Endothelial cell of umbilical vein (primary cell): ENCODE data around the gene SNCB. TPM values are rescaled to one million over a fixed set of nuclear protein-coding genes. Genes with fewer than 3 reads are reported as not detected.

Experiments used
- BruUV-seq: library from RNA; stranded (reverse); fragments of 400-500 nt; replicated peaks from 2 replicates; lab custom pipeline; 2021; lab: Mats Ljungman, UMichigan
- CTCF ChIA-PET: fragments of 300-600, 350-600 bp; sonication (Branson Sonifier 250); formaldehyde crosslinking; loops from one replicate; lab custom pipeline; 2021; ENCODE audit warnings: antibody characterized with exemption, inconsistent platforms; lab: Charles Lee
- POLR2A ChIA-PET: fragments of 300-600, 350-600 bp; sonication (Branson Sonifier 250); formaldehyde crosslinking; loops from one replicate; lab custom pipeline; 2021; ENCODE audit warnings: antibody characterized with exemption, inconsistent platforms; lab: Charles Lee
- DNase-seq: peaks from one replicate; pipeline ENCODE4 v3.0.0-alpha.2; 2011; ENCODE audit warnings: low read depth, low spot score
- FAIRE-seq: peaks from 2 replicates; lab custom pipeline; 2011; peaks lifted over from hg19 to GRCh38; lab: Jason Lieb, UNC
- H2AFZ ChIP-seq: 2 replicates; pipeline ENCODE4 v1.6.0; 2012; ENCODE audit warnings: low read depth, low read length, control low read depth, inconsistent platforms
- H3K27ac ChIP-seq: 2 replicates; pipeline ENCODE4 v1.5.1; 2011; ENCODE audit warnings: low read depth, mild to moderate bottlenecking, control low read depth, low read length, moderate library complexity; ENCODE audit not compliant: insufficient read depth
- H3K27me3 ChIP-seq, 2 experiments: 2 replicates each; pipeline versions ENCODE4 v1.6.0 to v1.6.1; 2011; ENCODE audit warnings: low read length in 2 of 2, mixed read lengths in 1 of 2; ENCODE audit not compliant: control insufficient read depth in 2 of 2, insufficient read depth in 2 of 2
- H3K36me3 ChIP-seq, 2 experiments: 2 replicates in 1 of 2; 3 replicates in 1 of 2; pipeline ENCODE4 v1.5.1; 2011; ENCODE audit warnings: low read length in 2 of 2, mild to moderate bottlenecking in 1 of 2, moderate library complexity in 1 of 2; ENCODE audit not compliant: control insufficient read depth in 2 of 2, insufficient read depth in 2 of 2; ENCODE audit errors: extremely low read depth in 1 of 2
- H3K4me1 ChIP-seq: 3 replicates; pipeline ENCODE4 v1.5.1; 2011; ENCODE audit warnings: mild to moderate bottlenecking, low read length; ENCODE audit not compliant: control insufficient read depth, insufficient read depth; ENCODE audit errors: extremely low read depth
- H3K4me2 ChIP-seq: 2 replicates; pipeline ENCODE4 v1.6.1; 2011; ENCODE audit warnings: low read length, control low read depth, mixed read lengths; ENCODE audit not compliant: insufficient read depth
- H3K4me3 ChIP-seq, 3 experiments: fragments of 200-600 bp in 1 of 3; sonication (generic), shearing (Covaris generic) in 1 of 3; replicated peaks in 1 of 3; 2 replicates each; pipeline ENCODE4 v1.5.1; 2011 to 2016; ENCODE audit warnings: control low read depth in 3 of 3, low read length in 3 of 3, mild to moderate bottlenecking in 2 of 3, inconsistent platforms in 1 of 3, low read depth in 1 of 3, moderate library complexity in 1 of 3; ENCODE audit not compliant: insufficient read depth in 1 of 3
- H3K79me2 ChIP-seq: 2 replicates; pipeline ENCODE4 v1.6.0; 2012; ENCODE audit warnings: low read length, inconsistent platforms; ENCODE audit not compliant: control insufficient read depth, insufficient read depth
- H3K9ac ChIP-seq: replicated peaks from 2 replicates; pipeline ENCODE3; 2011; ENCODE audit warnings: low read length, control low read depth; ENCODE audit not compliant: insufficient read depth; ENCODE audit errors: extremely low read depth
- H3K9me1 ChIP-seq: replicated peaks from 3 replicates; pipeline ENCODE4 v1.6.0; 2011; ENCODE audit warnings: mild to moderate bottlenecking, low read length; ENCODE audit not compliant: control insufficient read depth, insufficient read depth; ENCODE audit errors: extremely low read depth
- H3K9me3 ChIP-seq: replicated peaks from 2 replicates; pipeline ENCODE4 v1.5.1; 2012; ENCODE audit warnings: low read length, inconsistent platforms; ENCODE audit not compliant: control insufficient read depth, insufficient read depth
- H4K20me1 ChIP-seq: replicated peaks from 2 replicates; pipeline ENCODE3; 2011; ENCODE audit warnings: mild to moderate bottlenecking, low read length; ENCODE audit not compliant: control insufficient read depth, insufficient read depth; ENCODE audit errors: extremely low read depth
- EZH2 ChIP-seq: IDR thresholded peaks from 2 replicates; pipeline ENCODE4 v1.6.1; 2012; ENCODE audit warnings: borderline replicate concordance, low read depth, mild to moderate bottlenecking, moderate library complexity, low read length, inconsistent platforms; ENCODE audit not compliant: severe bottlenecking
- FOS ChIP-seq: IDR thresholded peaks from 2 replicates; pipeline ENCODE4 v1.6.1; 2011; ENCODE audit warnings: mild to moderate bottlenecking, low read length, moderate library complexity, borderline replicate concordance; ENCODE audit not compliant: insufficient read depth
- GATA2 ChIP-seq: IDR thresholded peaks from 2 replicates; pipeline ENCODE4 v1.7.0; 2011; ENCODE audit warnings: low read depth, mild to moderate bottlenecking, moderate library complexity, mixed read lengths, low read length; ENCODE audit not compliant: insufficient read length, insufficient read depth
- JUN ChIP-seq: IDR thresholded peaks from 2 replicates; pipeline ENCODE4 v1.6.1; 2011; ENCODE audit warnings: borderline replicate concordance, low read depth; ENCODE audit not compliant: insufficient read length, insufficient read depth
- MYC ChIP-seq: IDR thresholded peaks from one replicate; pipeline ENCODE4 v1.6.1; 2011; ENCODE audit warnings: mild to moderate bottlenecking, low read depth, low read length
- POLR2A ChIP-seq: IDR thresholded peaks from 2 replicates; pipeline ENCODE4 v1.6.1; 2012; ENCODE audit warnings: low read depth, mild to moderate bottlenecking, control low read depth, low read length
- POLR2AphosphoS5 ChIP-seq: IDR thresholded peaks from 2 replicates; pipeline ENCODE4 v1.6.1; 2012; ENCODE audit warnings: low read depth, mild to moderate bottlenecking, control low read depth, low read length, moderate library complexity; ENCODE audit not compliant: insufficient read depth
- dilution Hi-C: fragments of 300-500 bp; cut with MboI; formaldehyde crosslinking; loops from one replicate; pipeline ENCODE4 v1.15.0; 2019; ENCODE audit warnings: low sequenced_read_pairs; ENCODE audit not compliant: extremely low pct_ligation_motif_present
- intact Hi-C: fragments of 100-400 bp; cut with micrococcal nuclease; formaldehyde crosslinking; loops from one replicate; pipeline ENCODE4 v1.10.0; 2022
- polyA plus RNA-seq, 4 experiments: library from polyadenylated mRNA; depleted of rRNA in 3 of 4; stranded (reverse) in 3 of 4; unstranded in 1 of 4; fragments of >200 nt; gene quantifications; 2 replicates each; pipeline versions ENCODE4 v1.2.1 to v1.2.3, GENCODE V29; 2011 to 2012; ENCODE audit warnings: missing spikeins in 1 of 4
- total RNA-seq: library from RNA; stranded (reverse); gene quantifications from 2 replicates; pipeline ENCODE4 v1.2.3, GENCODE V29; 2021
- TF ChIP-seq, protein P1 (sequence below): IDR thresholded peaks from 2 replicates; pipeline ENCODE4 v1.6.1; 2011; ENCODE audit not compliant: insufficient read depth, insufficient read length
- TF ChIP-seq, protein P2 (sequence below), 2 donors: IDR thresholded peaks; 1 replicate in 1 of 2; 2 replicates in 1 of 2; pipeline ENCODE4 v1.5.1; 2011; ENCODE audit warnings: low read length in 2 of 2, mild to moderate bottlenecking in 2 of 2, moderate library complexity in 2 of 2, control low read depth in 1 of 2, inconsistent platforms in 1 of 2, low read depth in 1 of 2; ENCODE audit not compliant: insufficient read depth in 1 of 2; ENCODE audit errors: extremely low read depth in 1 of 2

Gene SNCB
- total and polyA plus RNA-seq, 2 donors (not counting 3 experiments of a cell fraction or from before 2014, with no cell fraction given), result 0.08 TPM; not detected in 1

DNA sequence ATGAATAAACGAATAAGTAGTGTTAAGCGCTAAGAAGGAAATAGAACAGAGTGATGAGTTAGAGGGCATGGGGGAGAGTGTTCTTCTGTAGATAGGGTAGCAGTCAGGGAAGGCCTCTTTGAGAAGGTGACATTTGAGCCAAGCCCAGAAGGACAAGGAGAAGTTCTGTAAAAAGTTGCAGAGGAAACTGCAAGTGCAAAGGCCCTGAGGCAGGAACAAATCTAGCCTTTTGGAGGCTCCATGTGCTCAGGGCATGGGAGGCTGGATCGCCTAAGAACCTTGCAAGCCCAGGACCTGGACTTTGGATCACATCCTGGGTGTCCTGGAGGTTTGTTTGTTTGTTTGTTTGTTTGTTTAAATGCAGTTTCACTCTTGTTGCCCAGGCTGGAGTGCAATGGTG is 8.1 kb upstream of the SNCB start:
- Histone ChIP-seq H3K27ac (no peak overlapping the region), H3K9me3 (no peaks in the 10 kb centered on the region), H3K4me3 (no peak overlapping the region), H3K79me2 (no peaks in the 10 kb centered on the region), H3K36me3 (no peaks in the 10 kb centered on the region), H3K9me1 (no peaks in the 10 kb centered on the region), H3K4me2 (no peak overlapping the region), H3K9ac (no peak overlapping the region), H3K27me3 (peaks cover 14 to 22% of the 10 kb centered on the region in 2 experiments), H4K20me1 (no peaks in the 10 kb centered on the region), H2AFZ (no peak overlapping the region), H3K4me1 (no peaks in the 10 kb centered on the region)
- POLR2A ChIA-PET, result no interaction called here
- DNase-seq, result no peak
- intact Hi-C loops (no loop called here), dilution Hi-C loops (no loop called here)
- CTCF ChIA-PET, result interaction anchor here (1.6 to 2.0 kb wide), 2 partner anchors 13 to 22 kb away, joined by 3 to 9 read pairs; no protein-coding TSS in a partner anchor
- TF ChIP-seq POLR2AphosphoS5, result no peak
- no peak for TF ChIP-seq FOS
- TF ChIP-seq, protein P1, sequence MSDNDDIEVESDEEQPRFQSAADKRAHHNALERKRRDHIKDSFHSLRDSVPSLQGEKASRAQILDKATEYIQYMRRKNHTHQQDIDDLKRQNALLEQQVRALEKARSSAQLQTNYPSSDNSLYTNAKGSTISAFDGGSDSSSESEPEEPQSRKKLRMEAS, result no peak
- TF ChIP-seq, protein P2, sequence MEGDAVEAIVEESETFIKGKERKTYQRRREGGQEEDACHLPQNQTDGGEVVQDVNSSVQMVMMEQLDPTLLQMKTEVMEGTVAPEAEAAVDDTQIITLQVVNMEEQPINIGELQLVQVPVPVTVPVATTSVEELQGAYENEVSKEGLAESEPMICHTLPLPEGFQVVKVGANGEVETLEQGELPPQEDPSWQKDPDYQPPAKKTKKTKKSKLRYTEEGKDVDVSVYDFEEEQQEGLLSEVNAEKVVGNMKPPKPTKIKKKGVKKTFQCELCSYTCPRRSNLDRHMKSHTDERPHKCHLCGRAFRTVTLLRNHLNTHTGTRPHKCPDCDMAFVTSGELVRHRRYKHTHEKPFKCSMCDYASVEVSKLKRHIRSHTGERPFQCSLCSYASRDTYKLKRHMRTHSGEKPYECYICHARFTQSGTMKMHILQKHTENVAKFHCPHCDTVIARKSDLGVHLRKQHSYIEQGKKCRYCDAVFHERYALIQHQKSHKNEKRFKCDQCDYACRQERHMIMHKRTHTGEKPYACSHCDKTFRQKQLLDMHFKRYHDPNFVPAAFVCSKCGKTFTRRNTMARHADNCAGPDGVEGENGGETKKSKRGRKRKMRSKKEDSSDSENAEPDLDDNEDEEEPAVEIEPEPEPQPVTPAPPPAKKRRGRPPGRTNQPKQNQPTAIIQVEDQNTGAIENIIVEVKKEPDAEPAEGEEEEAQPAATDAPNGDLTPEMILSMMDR (IDR thresholded peaks at IDR 0.05; ENCODE audit: extremely low read depth in 1 of 2, insufficient read depth in 1 of 2, low read depth in 1 of 2, low read length in 2 of 2), result no peak
- TF ChIP-seq JUN, result no peak
- no peak for TF ChIP-seq GATA2
- no peak for TF ChIP-seq POLR2A
- TF ChIP-seq MYC, result no peak
- TF ChIP-seq EZH2, result no peak
- no peak for FAIRE-seq
- BruUV-seq, result no TSS peak
